ENCODE results near the gene CTNNA1. TPM values are rescaled to one million over a fixed set of nuclear protein-coding genes. Genes with fewer than 3 reads are reported as not detected.
A peak's percentile ranks its signal among the peaks of the same experiment; 100 is the strongest.
"Not testable (repeated sequence)": the region's sequence is repeated elsewhere in the genome, so short reads cannot be mapped to it uniquely, and the experiment has no call there.

CTNNA1 gene
- total and polyA plus RNA-seq, 4 donors, result 107 to 446 (median 278) TPM

GRCh38 chr5:138760448-138761110 is 7.4 kb downstream of the CTNNA1 start:
- Histone ChIP-seq H3K27ac (ENCODE audit: low read depth in 1 of 2, low read length in 2 of 2) (no peak overlapping the region), H3K27me3 (ENCODE audit: control insufficient read depth in 1 of 2, insufficient read depth in 2 of 2, low read length in 1 of 2) (no peaks in the 10 kb centered on the region), H3K9me3 (ENCODE audit: control insufficient read depth, low read length) (no peaks in the 10 kb centered on the region), H3K4me3 (ENCODE audit: low read length in 2 of 2) (no peak overlapping the region), H3K36me3 (ENCODE audit: control insufficient read depth in 1 of 2, insufficient read depth in 2 of 2, low read length in 1 of 2) (no peaks in the 10 kb centered on the region), H3K4me1 (ENCODE audit: control insufficient read depth in 1 of 2, insufficient read depth in 2 of 2, low read length in 2 of 2) (peaks cover 3 to 7% of the 10 kb centered on the region in 2 donors)
- 48 to 54% methylated on average over 11 of the region's 11 CpGs for WGBS, 2 donors
- DNase-seq, result no peak
- intact Hi-C loops (cut with DNase I), result no loop called here
- no peak for ATAC-seq (ENCODE audit: low FRiP score)

GRCh38 chr5:138761115-138761514 is 7.9 kb downstream of the CTNNA1 start:
- H3K4me3 ChIP-seq (ENCODE audit: low read length in 2 of 2); H3K4me1 ChIP-seq (ENCODE audit: control insufficient read depth in 1 of 2, insufficient read depth in 2 of 2, low read length in 2 of 2); ATAC-seq (ENCODE audit: low FRiP score); H3K27me3 ChIP-seq (ENCODE audit: control insufficient read depth in 1 of 2, insufficient read depth in 2 of 2, low read length in 1 of 2); DNase-seq; H3K9me3 ChIP-seq (ENCODE audit: control insufficient read depth, low read length); intact Hi-C loops (cut with DNase I); H3K36me3 ChIP-seq (ENCODE audit: control insufficient read depth in 1 of 2, insufficient read depth in 2 of 2, low read length in 1 of 2); H3K27ac ChIP-seq (ENCODE audit: low read depth in 1 of 2, low read length in 2 of 2): not testable (repeated sequence)
- 46 to 53% methylated on average over 7 of the region's 7 CpGs for WGBS, 2 donors

GRCh38 chr5:138761670-138762069 is 8.4 kb downstream of the CTNNA1 start:
- H3K27ac ChIP-seq (ENCODE audit: low read depth in 1 of 2, low read length in 2 of 2); H3K9me3 ChIP-seq (ENCODE audit: control insufficient read depth, low read length); intact Hi-C loops (cut with DNase I); H3K36me3 ChIP-seq (ENCODE audit: control insufficient read depth in 1 of 2, insufficient read depth in 2 of 2, low read length in 1 of 2); H3K27me3 ChIP-seq (ENCODE audit: control insufficient read depth in 1 of 2, insufficient read depth in 2 of 2, low read length in 1 of 2); H3K4me3 ChIP-seq (ENCODE audit: low read length in 2 of 2); H3K4me1 ChIP-seq (ENCODE audit: control insufficient read depth in 1 of 2, insufficient read depth in 2 of 2, low read length in 2 of 2); DNase-seq; ATAC-seq (ENCODE audit: low FRiP score): not testable (repeated sequence)
- 63 to 70% methylated on average over 6 of the region's 6 CpGs for WGBS, 2 donors

- peaks cover 3 to 10% of the 10 kb centered on the region in 2 donors for H3K4me1 ChIP-seq (ENCODE audit: control insufficient read depth in 1 of 2, insufficient read depth in 2 of 2, low read length in 2 of 2)
- peak overlapping the region in 1 of 2 donors; percentile 17 for H3K27ac ChIP-seq (ENCODE audit: low read depth in 1 of 2, low read length in 2 of 2)
- no peak for DNase-seq
- H3K27me3 ChIP-seq (ENCODE audit: control insufficient read depth in 1 of 2, insufficient read depth in 2 of 2, low read length in 1 of 2), result no peaks in the 10 kb centered on the region
- no peak for ATAC-seq (ENCODE audit: low FRiP score)
- H3K36me3 ChIP-seq (ENCODE audit: control insufficient read depth in 1 of 2, insufficient read depth in 2 of 2, low read length in 1 of 2), result no peaks in the 10 kb centered on the region
- WGBS, 2 donors, result 5 to 9% methylated on average over 1 of the region's 1 CpG
- intact Hi-C loops (cut with DNase I), result no loop called here
- no peaks in the 10 kb centered on the region for H3K9me3 ChIP-seq (ENCODE audit: control insufficient read depth, low read length)
- no peak overlapping the region for H3K4me3 ChIP-seq (ENCODE audit: low read length in 2 of 2)
These were observed 8.9 kb downstream of the CTNNA1 start for GRCh38 chr5:138762110-138762509.

GRCh38 chr5:138763037-138763778 is 10.0 kb downstream of the CTNNA1 start:
- no peaks in the 10 kb centered on the region for H3K27me3 ChIP-seq (ENCODE audit: control insufficient read depth in 1 of 2, insufficient read depth in 2 of 2, low read length in 1 of 2)
- H3K36me3 ChIP-seq (ENCODE audit: control insufficient read depth in 1 of 2, insufficient read depth in 2 of 2, low read length in 1 of 2), result no peaks in the 10 kb centered on the region
- no peak for ATAC-seq (ENCODE audit: low FRiP score)
- WGBS, 2 donors, result 85 to 91% methylated on average over 3 of the region's 3 CpGs
- no peak for DNase-seq
- peaks cover 1 to 10% of the 10 kb centered on the region in 2 donors for H3K4me1 ChIP-seq (ENCODE audit: control insufficient read depth in 1 of 2, insufficient read depth in 2 of 2, low read length in 2 of 2)
- intact Hi-C loops (cut with DNase I), result no loop called here
- no peaks in the 10 kb centered on the region for H3K9me3 ChIP-seq (ENCODE audit: control insufficient read depth, low read length)
- no peak overlapping the region for H3K4me3 ChIP-seq (ENCODE audit: low read length in 2 of 2)
- H3K27ac ChIP-seq (ENCODE audit: low read depth in 1 of 2, low read length in 2 of 2), result no peak overlapping the region

GRCh38 chr5:138770291-138770690 is 17.1 kb downstream of the CTNNA1 start:
- H3K4me3 ChIP-seq (ENCODE audit: low read length in 2 of 2), result no peak overlapping the region
- ATAC-seq (ENCODE audit: low FRiP score), result no peak
- no peaks in the 10 kb centered on the region for H3K27me3 ChIP-seq (ENCODE audit: control insufficient read depth in 1 of 2, insufficient read depth in 2 of 2, low read length in 1 of 2)
- H3K27ac ChIP-seq (ENCODE audit: low read depth in 1 of 2, low read length in 2 of 2), result no peak overlapping the region
- H3K9me3 ChIP-seq (ENCODE audit: control insufficient read depth, low read length), result no peaks in the 10 kb centered on the region
- H3K4me1 ChIP-seq (ENCODE audit: control insufficient read depth in 1 of 2, insufficient read depth in 2 of 2, low read length in 2 of 2), result peaks cover 4 to 7% of the 10 kb centered on the region in 2 donors
- WGBS, 2 donors, result 94 to 96% methylated on average over 6 of the region's 6 CpGs
- H3K36me3 ChIP-seq (ENCODE audit: control insufficient read depth in 1 of 2, insufficient read depth in 2 of 2, low read length in 1 of 2), result no peaks in the 10 kb centered on the region
- no peak for DNase-seq
- intact Hi-C loops (cut with DNase I), result no loop called here

- Histone ChIP-seq H3K9me3 (ENCODE audit: control insufficient read depth, low read length) (no peaks in the 10 kb centered on the region), H3K4me1 (ENCODE audit: control insufficient read depth in 1 of 2, insufficient read depth in 2 of 2, low read length in 2 of 2) (peaks cover 4 to 7% of the 10 kb centered on the region in 2 donors), H3K27me3 (ENCODE audit: control insufficient read depth in 1 of 2, insufficient read depth in 2 of 2, low read length in 1 of 2) (no peaks in the 10 kb centered on the region), H3K36me3 (ENCODE audit: control insufficient read depth in 1 of 2, insufficient read depth in 2 of 2, low read length in 1 of 2) (no peaks in the 10 kb centered on the region), H3K27ac (ENCODE audit: low read depth in 1 of 2, low read length in 2 of 2) (no peak overlapping the region), H3K4me3 (ENCODE audit: low read length in 2 of 2) (no peak overlapping the region)
- WGBS, 2 donors, result 73 to 74% methylated on average over 1 of the region's 1 CpG
- intact Hi-C loops (cut with DNase I), result no loop called here
- ATAC-seq (ENCODE audit: low FRiP score), result no peak
- no peak for DNase-seq
These were observed 17.8 kb downstream of the CTNNA1 start for GRCh38 chr5:138770977-138771376.

GRCh38 chr5:138772986-138773594 is 19.9 kb downstream of the CTNNA1 start:
- DNase-seq, result no peak
- 11 to 13% methylated on average over 5 of the region's 5 CpGs for WGBS, 2 donors
- Histone ChIP-seq H3K27ac (ENCODE audit: low read depth in 1 of 2, low read length in 2 of 2) (no peak overlapping the region), H3K4me1 (ENCODE audit: control insufficient read depth in 1 of 2, insufficient read depth in 2 of 2, low read length in 2 of 2) (peaks cover 3 to 4% of the 10 kb centered on the region in 2 donors), H3K36me3 (ENCODE audit: control insufficient read depth in 1 of 2, insufficient read depth in 2 of 2, low read length in 1 of 2) (no peaks in the 10 kb centered on the region), H3K9me3 (ENCODE audit: control insufficient read depth, low read length) (no peaks in the 10 kb centered on the region), H3K27me3 (ENCODE audit: control insufficient read depth in 1 of 2, insufficient read depth in 2 of 2, low read length in 1 of 2) (no peaks in the 10 kb centered on the region), H3K4me3 (ENCODE audit: low read length in 2 of 2) (no peak overlapping the region)
- no peak for ATAC-seq (ENCODE audit: low FRiP score)
- intact Hi-C loops (cut with DNase I), result no loop called here

Data from aorta (tissue), 5 donors.